Naive B cell (primary cell): Measurements from ENCODE around the gene MAMDC2. TPM values are rescaled to one million over a fixed set of nuclear protein-coding genes. Genes with fewer than 3 reads are reported as not detected.

Experiments used
- ATAC-seq, 2 donors: fragments of 150-1000 bp; cut with Tn5 transposase; 2 replicates each; pipeline ENCODE4 v1.10.0; 2021; ENCODE audit warnings: low read depth in 2 of 2, mild to moderate bottlenecking in 2 of 2, moderate library complexity in 2 of 2
- DNase-seq: peaks from one replicate; pipeline ENCODE4 v3.0.0; 2022
- H3K27ac Mint-ChIP-seq, 6 donors: one replicate each; pipeline ENCODE4 v1.8.0; 2020 to 2022; ENCODE audit warnings: mild to moderate bottlenecking in 6 of 6, mixed read lengths in 6 of 6, moderate library complexity in 5 of 6, inconsistent platforms in 2 of 6
- H3K27me3 Mint-ChIP-seq, 3 donors: one replicate each; pipeline ENCODE4 v1.8.0; 2021 to 2022; ENCODE audit warnings: mixed read lengths in 3 of 3, mild to moderate bottlenecking in 1 of 3
- H3K36me3 Mint-ChIP-seq, 2 donors: one replicate each; pipeline ENCODE4 v1.8.0; 2020 to 2022; ENCODE audit warnings: mixed read lengths in 2 of 2, inconsistent platforms in 1 of 2, mild to moderate bottlenecking in 1 of 2
- H3K4me1 Mint-ChIP-seq, 3 donors: one replicate each; pipeline ENCODE4 v1.8.0; 2020 to 2022; ENCODE audit warnings: mixed read lengths in 3 of 3, inconsistent platforms in 1 of 3, mild to moderate bottlenecking in 1 of 3, moderate library complexity in 1 of 3
- H3K4me3 Mint-ChIP-seq, 8 donors: one replicate each; pipeline ENCODE4 v1.8.0; 2020 to 2022; ENCODE audit warnings: mild to moderate bottlenecking in 8 of 8, mixed read lengths in 8 of 8, moderate library complexity in 8 of 8, inconsistent platforms in 2 of 8
- H3K9me3 Mint-ChIP-seq, 7 donors: one replicate each; pipeline ENCODE4 v1.8.0; 2020 to 2022; ENCODE audit warnings: mixed read lengths in 7 of 7, mild to moderate bottlenecking in 5 of 7, inconsistent platforms in 2 of 7, moderate library complexity in 1 of 7
- polyA plus RNA-seq, 6 donors: library from polyadenylated mRNA; unstranded; fragments of 300-500 nt; fragmentation: Illumina TruSeq; gene quantifications; one replicate each; pipeline ENCODE4 v1.2.3, GENCODE V29; 2021; ENCODE audit warnings: low read depth in 6 of 6

MAMDC2 gene
- polyA plus RNA-seq, 6 donors from 2014 or later, result not detected

DNA sequence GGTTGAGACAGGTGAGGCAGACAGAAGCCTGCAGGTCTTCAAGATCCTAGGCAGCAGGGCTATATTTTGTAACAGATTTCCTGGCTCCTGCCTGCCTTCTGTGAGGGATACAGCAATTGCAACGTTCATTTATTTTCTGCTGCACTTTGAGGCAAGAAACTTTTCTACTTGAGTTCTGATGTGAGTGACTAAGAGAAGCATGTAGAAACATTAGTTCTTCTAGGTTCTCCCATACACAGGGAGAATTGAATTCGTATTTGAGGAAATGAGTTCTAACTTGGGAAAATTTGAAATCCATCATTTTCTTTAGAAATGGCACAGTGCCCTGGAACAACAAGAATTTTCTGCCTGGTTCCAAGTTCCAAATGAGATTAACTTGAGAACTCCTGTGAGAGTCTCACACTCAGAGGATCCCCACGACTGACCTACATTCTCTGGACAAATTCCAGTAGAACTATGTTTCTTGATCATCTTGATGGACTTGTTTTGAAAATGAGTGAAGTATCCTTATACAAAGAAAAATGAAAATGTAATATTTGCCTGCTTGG lies 15.0 kb downstream of the MAMDC2 start:
- Mint-ChIP-seq H3K4me1 (peaks cover 4 to 18% (median 13%) of the 10 kb centered on the region in 3 donors), H3K27ac (peak overlapping the region in 1 of 6 donors; percentile 1), H3K9me3 (peaks cover 0 to 5% (median 0%) of the 10 kb centered on the region in 7 donors), H3K36me3 (no peaks in the 10 kb centered on the region), H3K27me3 (peaks cover 7 to 12% (median 9%) of the 10 kb centered on the region in 3 donors), H3K4me3 (no peak overlapping the region)
- ATAC-seq, result no peak
- no peak for DNase-seq

DNA sequence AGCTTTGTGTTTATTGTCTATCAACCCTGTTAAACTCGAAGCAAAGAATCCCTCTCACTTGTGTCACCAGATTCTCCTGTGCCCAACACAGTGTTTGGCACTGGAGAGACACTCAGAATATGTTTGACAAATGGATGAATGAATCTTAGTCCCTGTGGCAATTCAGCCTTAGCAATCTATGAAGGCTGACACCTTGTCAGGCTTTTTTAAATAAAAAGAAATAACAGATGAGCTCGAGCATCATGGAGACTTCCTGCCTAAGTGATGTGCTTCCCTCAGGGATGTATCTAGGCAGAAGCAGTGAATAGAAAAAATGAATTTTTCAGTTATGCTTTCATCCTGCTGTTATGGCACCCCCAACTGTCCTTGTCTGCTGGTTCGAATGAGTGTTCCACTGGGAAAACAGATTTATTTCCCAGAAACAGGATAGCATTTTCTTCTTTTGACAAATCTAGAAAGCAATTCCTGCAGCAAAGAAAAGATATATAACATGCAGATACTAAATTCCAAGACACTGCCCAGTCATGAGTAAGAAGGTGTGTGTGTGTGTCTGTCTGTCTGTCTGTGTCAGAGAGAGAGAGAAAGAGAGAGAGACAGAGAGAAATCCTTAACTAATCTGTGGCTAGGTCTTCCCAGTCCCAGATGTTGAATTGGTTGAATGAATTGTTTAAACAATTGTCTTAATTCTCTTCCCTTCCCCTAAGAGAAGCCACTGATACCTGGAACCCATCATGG lies 16.7 kb downstream of the MAMDC2 start:
- peaks cover 4 to 18% (median 13%) of the 10 kb centered on the region in 3 donors for H3K4me1 Mint-ChIP-seq
- H3K27me3 Mint-ChIP-seq, result peaks cover 0 to 5% (median 0%) of the 10 kb centered on the region in 3 donors
- H3K9me3 Mint-ChIP-seq, result peaks cover 0 to 5% (median 0%) of the 10 kb centered on the region in 7 donors
- H3K36me3 Mint-ChIP-seq, result no peaks in the 10 kb centered on the region
- no peak for ATAC-seq
- no peak overlapping the region for H3K4me3 Mint-ChIP-seq
- peak overlapping the region in 3 of 6 donors; percentile 4 to 36 (median 35) for H3K27ac Mint-ChIP-seq
- DNase-seq, result no peak

DNA sequence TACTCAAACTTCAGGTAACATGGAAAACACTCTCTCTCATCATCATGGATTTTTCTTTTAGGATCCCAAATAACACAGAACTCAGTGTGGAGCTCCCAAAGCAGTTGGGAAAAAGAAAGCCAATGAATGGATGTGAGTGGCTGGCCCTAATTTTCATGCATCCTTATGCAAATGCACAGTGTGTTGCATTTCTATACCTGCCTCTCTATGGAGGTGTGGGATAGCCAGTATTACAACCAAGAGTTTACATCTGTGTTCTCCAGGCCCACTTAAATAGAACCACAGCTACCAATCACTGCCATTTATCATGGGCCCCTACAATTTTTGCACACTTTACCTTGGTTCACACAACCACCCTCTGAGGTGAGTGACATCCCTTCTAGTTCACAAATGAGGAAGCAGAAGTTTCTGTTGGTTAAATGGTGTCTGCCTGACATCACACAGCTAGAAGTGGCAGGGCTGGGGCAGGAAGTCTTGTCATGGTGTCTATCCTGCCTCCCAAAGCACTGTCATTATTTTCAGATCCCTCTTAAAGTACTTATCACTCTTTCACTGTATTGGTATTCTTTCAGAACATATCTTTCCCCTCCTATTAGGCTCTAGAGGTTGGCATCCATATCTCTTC lies 17.3 kb downstream of the MAMDC2 start:
- peaks cover 0 to 6% (median 2%) of the 10 kb centered on the region in 7 donors for H3K9me3 Mint-ChIP-seq
- H3K4me3 Mint-ChIP-seq, result peak overlapping the region in 1 of 8 donors; percentile 41
- peaks cover 4 to 8% (median 5%) of the 10 kb centered on the region in 3 donors for H3K27me3 Mint-ChIP-seq
- H3K4me1 Mint-ChIP-seq, result peaks cover 4 to 18% (median 13%) of the 10 kb centered on the region in 3 donors
- ATAC-seq (peak; percentile 91 to 98), DNase-seq (peak; percentile 21)
- H3K36me3 Mint-ChIP-seq, result no peaks in the 10 kb centered on the region
- H3K27ac Mint-ChIP-seq, result peak overlapping the region in 3 of 6 donors; percentile 52 to 82 (median 79)

DNA sequence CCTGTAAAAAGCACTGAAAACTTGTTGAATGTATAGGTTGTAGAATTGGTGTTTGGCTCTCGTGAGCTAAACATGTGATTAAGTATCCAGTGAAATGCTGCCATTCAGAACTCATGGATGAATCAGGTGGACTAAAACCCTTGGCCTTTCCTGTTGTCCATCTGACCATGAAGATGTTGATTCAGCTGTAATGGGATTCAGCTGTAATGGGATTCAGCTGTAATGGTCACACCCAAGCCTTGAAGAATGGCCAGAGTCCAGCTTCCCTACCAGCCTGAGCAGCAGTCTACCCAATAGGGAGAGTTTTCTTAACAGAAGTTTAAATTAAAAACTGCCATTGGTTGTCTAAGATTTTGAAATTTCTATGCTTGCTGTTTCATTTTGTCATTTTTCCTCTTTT lies 18.1 kb downstream of the MAMDC2 start:
- no peak for DNase-seq
- no peak for ATAC-seq
- Mint-ChIP-seq H3K36me3 (no peaks in the 10 kb centered on the region), H3K4me3 (no peak overlapping the region), H3K4me1 (peaks cover 4 to 18% (median 13%) of the 10 kb centered on the region in 3 donors), H3K9me3 (peaks cover 0 to 7% (median 2%) of the 10 kb centered on the region in 7 donors), H3K27ac (peak overlapping the region in 1 of 6 donors; percentile 37), H3K27me3 (peaks cover 12 to 15% (median 12%) of the 10 kb centered on the region in 3 donors)

DNA sequence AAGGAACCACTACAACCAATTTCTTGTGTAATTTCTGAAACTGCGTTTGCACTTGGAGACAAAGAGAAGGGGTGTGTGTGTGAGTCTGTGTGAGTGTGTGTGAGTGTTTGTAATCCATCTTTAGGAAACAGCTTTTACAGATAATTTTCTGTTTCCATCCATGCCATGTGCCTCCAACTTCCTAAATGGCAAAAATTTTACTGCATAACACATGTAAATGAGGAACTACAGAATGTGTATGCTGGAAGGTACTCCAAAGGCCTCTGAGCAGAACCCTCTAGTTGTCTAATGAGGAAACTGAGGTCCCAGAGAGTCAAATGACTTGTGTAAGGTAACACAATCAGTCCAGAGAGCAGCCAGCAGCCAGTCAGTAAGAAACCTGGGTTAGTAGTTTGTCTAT lies 20.8 kb downstream of the MAMDC2 start:
- DNase-seq, result no peak
- H3K4me1 Mint-ChIP-seq, result peaks cover 4 to 18% (median 13%) of the 10 kb centered on the region in 3 donors
- H3K27me3 Mint-ChIP-seq, result peaks cover 17 to 29% (median 22%) of the 10 kb centered on the region in 3 donors
- H3K36me3 Mint-ChIP-seq, result no peaks in the 10 kb centered on the region
- H3K27ac Mint-ChIP-seq, result no peak overlapping the region
- H3K4me3 Mint-ChIP-seq, result no peak overlapping the region
- peaks cover 0 to 7% (median 0%) of the 10 kb centered on the region in 7 donors for H3K9me3 Mint-ChIP-seq
- no peak for ATAC-seq

DNA sequence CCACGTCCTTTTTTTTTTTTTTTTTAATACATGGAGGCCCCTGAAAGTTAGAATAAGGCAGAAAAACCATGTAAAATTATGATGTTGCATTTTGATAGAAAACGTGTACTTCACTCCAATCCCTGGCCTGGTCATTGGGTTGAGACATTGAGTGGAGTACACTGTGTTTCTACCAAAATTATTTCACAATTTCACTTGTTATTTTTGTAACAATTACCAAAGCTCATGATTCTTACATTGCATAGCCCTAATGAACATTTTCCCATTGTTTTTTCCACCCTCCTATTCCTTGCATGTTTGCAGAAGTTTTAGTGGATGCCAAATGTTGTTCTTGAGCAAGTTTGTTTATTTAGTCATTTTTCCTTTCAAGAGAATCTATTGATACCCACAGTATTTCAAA lies 21.9 kb downstream of the MAMDC2 start:
- Mint-ChIP-seq H3K9me3 (peaks cover 0 to 4% (median 0%) of the 10 kb centered on the region in 7 donors), H3K4me1 (peaks cover 4 to 17% (median 13%) of the 10 kb centered on the region in 3 donors), H3K36me3 (no peaks in the 10 kb centered on the region), H3K27me3 (peaks cover 22 to 29% (median 25%) of the 10 kb centered on the region in 3 donors), H3K4me3 (no peak overlapping the region), H3K27ac (no peak overlapping the region)
- DNase-seq, result no peak
- no peak for ATAC-seq

DNA sequence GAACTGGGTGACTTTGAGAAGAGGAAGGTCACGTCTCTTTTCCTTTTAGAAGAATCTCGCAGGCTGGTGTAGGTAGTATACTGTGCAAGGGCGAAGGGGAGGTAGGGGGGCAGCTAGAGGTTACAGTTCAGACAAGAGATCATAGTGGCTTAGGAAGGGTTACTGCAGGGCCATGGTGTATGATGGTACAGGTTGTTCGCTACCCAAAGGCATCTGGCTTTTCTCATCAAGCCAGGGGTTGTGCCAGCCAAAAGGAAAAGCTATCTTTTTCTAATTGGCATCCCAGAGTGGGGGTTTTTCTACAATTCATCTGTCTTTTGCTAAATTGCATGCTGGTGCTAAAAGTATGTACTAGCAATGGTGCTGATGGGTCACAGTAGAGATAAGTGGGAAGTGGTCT lies 22.8 kb downstream of the MAMDC2 start:
- peaks cover under 1 to 8% (median 8%) of the 10 kb centered on the region in 3 donors for H3K4me1 Mint-ChIP-seq
- H3K9me3 Mint-ChIP-seq, result peaks cover 0 to 3% (median 0%) of the 10 kb centered on the region in 7 donors
- H3K27ac Mint-ChIP-seq, result no peak overlapping the region
- DNase-seq, result no peak
- no peak overlapping the region for H3K4me3 Mint-ChIP-seq
- no peaks in the 10 kb centered on the region for H3K36me3 Mint-ChIP-seq
- peaks cover 22 to 33% (median 28%) of the 10 kb centered on the region in 3 donors for H3K27me3 Mint-ChIP-seq
- ATAC-seq, result no peak

DNA sequence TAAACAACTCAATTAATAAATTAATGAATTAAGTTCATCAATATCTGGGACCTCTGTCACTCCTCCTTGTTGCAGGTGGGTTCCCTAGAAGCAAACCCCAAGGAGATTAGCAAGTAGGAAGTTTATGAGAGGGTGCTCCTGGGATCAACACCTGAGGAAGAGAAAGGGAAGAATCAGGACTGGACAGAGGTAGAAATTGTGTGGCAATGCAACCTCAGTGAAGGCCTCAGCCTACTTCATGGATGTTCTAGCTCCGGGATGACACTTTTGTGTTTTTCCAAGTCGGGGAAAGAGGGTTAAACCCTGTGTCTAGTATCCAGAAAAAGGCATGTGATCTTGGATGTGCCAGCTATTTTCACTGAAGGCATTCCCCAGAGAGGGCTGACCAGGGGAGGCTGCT lies 23.2 kb downstream of the MAMDC2 start:
- DNase-seq (no peak), ATAC-seq (no peak)
- Mint-ChIP-seq H3K4me3 (peak overlapping the region in 1 of 8 donors; percentile 67), H3K36me3 (no peaks in the 10 kb centered on the region), H3K27me3 (peaks cover 22 to 33% (median 30%) of the 10 kb centered on the region in 3 donors), H3K4me1 (peaks cover 0 to 4% (median 3%) of the 10 kb centered on the region in 3 donors), H3K27ac (peak overlapping the region in 1 of 6 donors; percentile 61), H3K9me3 (peaks cover 0 to 3% (median 0%) of the 10 kb centered on the region in 7 donors)

DNA sequence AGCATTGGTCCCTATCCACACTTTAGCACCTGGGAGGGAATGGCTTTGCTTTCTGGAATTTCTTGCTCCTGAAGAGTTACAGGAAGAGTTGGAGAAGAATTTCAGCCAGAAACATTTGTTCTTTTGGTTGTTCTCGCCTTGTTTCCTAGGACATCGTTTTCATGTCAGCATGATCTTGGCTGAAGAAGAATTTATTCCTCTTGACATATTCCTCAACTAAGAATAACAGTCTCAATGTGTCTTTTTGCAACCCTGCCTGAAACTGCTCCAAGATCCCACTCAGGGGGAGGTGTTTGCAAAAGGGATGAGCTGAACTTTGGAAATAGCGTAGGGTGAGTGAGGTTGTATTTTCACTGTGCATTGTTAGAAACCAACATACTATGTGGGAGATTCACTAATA lies 26.1 kb downstream of the MAMDC2 start:
- H3K9me3 Mint-ChIP-seq, result peaks cover 0 to 3% (median 0%) of the 10 kb centered on the region in 7 donors
- no peak for ATAC-seq
- no peaks in the 10 kb centered on the region for H3K4me1 Mint-ChIP-seq

DNA sequence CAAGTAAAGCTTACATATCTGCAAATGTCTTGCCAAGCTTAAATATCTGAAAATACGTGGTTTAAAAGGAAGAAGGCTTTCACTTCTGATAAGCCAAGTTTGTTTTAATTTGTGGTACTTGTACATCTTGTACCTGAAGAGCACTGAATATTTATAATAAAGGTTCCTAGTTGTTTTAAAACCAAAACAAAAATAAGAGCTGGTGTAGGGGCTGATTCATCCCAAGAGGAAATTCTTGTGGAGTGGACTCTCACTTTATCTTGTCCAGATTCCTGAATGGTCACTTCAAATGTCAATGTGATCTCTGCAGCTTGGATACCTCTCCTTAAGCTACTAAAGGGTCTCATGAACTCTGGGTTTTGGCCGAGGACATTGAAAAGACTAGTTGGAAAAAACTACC lies 29.5 kb downstream of the MAMDC2 start:
- Mint-ChIP-seq H3K9me3 (peaks cover 0 to 2% (median 0%) of the 10 kb centered on the region in 7 donors), H3K27ac (no peak overlapping the region), H3K36me3 (no peaks in the 10 kb centered on the region), H3K4me3 (no peak overlapping the region), H3K4me1 (no peaks in the 10 kb centered on the region), H3K27me3 (peaks cover 5 to 29% (median 15%) of the 10 kb centered on the region in 3 donors)
- ATAC-seq (no peak), DNase-seq (no peak)

More for the DNA sequence above, 26.1 kb downstream of the MAMDC2 start:
- no peak for DNase-seq
- Mint-ChIP-seq H3K27me3 (peaks cover 23 to 45% (median 40%) of the 10 kb centered on the region in 3 donors), H3K27ac (no peak overlapping the region), H3K4me3 (no peak overlapping the region), H3K36me3 (no peaks in the 10 kb centered on the region)

DNA sequence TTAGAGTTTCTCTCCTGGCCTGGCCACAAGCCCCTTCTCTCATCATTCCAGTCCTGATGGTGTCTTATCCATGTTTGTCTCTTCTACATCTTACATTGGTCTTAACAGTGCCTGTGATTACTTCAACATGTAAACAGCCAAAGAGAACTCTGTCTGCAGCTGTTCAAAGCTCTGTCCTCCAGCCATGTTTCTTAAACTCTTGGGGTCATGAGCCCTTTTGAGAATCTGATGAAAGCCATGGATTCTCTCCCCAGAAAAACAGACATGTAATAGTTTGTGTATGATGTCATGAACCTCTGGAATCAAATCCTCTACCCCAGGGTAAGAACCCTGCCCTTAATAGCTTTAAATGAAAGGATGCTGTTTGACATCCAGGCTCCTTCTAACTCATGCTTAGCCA lies 30.1 kb downstream of the MAMDC2 start:
- Mint-ChIP-seq H3K4me3 (no peak overlapping the region), H3K9me3 (peaks cover 0 to 2% (median 0%) of the 10 kb centered on the region in 7 donors), H3K27me3 (peaks cover 5 to 29% (median 11%) of the 10 kb centered on the region in 3 donors), H3K36me3 (no peaks in the 10 kb centered on the region), H3K4me1 (no peaks in the 10 kb centered on the region), H3K27ac (no peak overlapping the region)
- ATAC-seq (no peak), DNase-seq (no peak)

DNA sequence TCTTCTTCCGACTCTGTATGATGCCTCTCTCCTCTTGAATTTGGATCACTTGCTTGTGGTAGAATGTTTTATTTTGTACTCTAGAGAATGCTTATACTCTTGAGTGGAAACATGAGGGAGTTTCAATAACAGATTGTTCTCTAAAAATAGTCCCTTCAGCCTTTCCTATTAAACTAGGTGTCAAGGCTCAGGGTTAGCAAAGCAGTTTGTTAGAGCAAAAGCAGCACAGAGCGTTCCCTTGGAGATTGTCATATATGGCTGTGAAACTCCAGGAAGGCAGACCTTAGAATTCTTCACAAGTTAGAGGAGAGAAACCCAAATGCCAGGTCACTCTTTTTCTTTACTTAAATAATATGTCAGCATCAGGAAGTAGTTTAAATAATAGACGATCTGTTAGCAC lies 33.0 kb downstream of the MAMDC2 start:
- ATAC-seq (no peak), DNase-seq (no peak)
- Mint-ChIP-seq H3K4me1 (no peaks in the 10 kb centered on the region), H3K9me3 (peaks cover 0 to 2% (median 0%) of the 10 kb centered on the region in 7 donors), H3K4me3 (no peak overlapping the region), H3K36me3 (no peaks in the 10 kb centered on the region), H3K27ac (no peak overlapping the region), H3K27me3 (peaks cover 12 to 25% (median 14%) of the 10 kb centered on the region in 3 donors)

DNA sequence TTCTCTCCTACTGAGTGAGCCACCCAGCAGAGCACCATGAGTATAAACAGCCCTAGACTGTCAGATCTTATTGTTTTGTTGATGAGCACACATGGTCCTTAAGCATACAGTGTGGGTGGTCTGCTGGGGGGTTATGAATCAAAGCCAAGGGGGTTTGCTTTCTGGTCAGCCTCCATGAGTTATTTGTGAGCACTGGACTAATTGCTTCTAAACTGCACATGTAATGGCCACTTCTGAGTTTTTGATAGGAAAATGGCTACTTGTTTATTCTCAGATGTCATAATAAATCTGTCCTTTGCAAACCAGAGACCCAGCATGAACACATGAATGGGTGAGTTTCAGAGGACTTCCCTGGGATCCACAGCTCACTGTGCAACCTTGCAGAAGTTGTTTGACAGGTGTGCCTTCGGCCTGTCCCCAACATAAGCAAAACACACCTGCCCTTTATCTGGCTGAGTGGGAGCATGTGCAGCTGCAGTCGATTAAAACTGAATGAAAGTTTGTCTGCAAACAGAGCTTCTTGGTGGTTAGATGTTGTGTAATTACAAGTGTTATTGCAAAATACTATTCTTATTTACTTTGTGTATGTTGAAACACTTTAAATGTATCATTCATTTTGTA lies 35.9 kb downstream of the MAMDC2 start:
- H3K36me3 Mint-ChIP-seq, result no peaks in the 10 kb centered on the region
- no peaks in the 10 kb centered on the region for H3K4me1 Mint-ChIP-seq
- no peak overlapping the region for H3K27ac Mint-ChIP-seq

More for the DNA sequence above, 35.9 kb downstream of the MAMDC2 start:
- DNase-seq, result no peak
- H3K4me3 Mint-ChIP-seq, result no peak overlapping the region
- H3K9me3 Mint-ChIP-seq, result peaks cover 0 to 2% (median 0%) of the 10 kb centered on the region in 7 donors
- ATAC-seq, result no peak
- H3K27me3 Mint-ChIP-seq, result peaks cover 6 to 20% (median 9%) of the 10 kb centered on the region in 3 donors
